ENCODE measurements around the gene ARPIN. TPM values are rescaled to one million over a fixed set of nuclear protein-coding genes. Genes with fewer than 3 reads are reported as not detected.
"Not testable (repeated sequence)": the region's sequence is repeated elsewhere in the genome, so short reads cannot be mapped to it uniquely, and the experiment has no call there.

The ARPIN gene
- total and polyA plus RNA-seq, 5 donors = 10.1 to 16.0 (median 12.9) TPM

DNA sequence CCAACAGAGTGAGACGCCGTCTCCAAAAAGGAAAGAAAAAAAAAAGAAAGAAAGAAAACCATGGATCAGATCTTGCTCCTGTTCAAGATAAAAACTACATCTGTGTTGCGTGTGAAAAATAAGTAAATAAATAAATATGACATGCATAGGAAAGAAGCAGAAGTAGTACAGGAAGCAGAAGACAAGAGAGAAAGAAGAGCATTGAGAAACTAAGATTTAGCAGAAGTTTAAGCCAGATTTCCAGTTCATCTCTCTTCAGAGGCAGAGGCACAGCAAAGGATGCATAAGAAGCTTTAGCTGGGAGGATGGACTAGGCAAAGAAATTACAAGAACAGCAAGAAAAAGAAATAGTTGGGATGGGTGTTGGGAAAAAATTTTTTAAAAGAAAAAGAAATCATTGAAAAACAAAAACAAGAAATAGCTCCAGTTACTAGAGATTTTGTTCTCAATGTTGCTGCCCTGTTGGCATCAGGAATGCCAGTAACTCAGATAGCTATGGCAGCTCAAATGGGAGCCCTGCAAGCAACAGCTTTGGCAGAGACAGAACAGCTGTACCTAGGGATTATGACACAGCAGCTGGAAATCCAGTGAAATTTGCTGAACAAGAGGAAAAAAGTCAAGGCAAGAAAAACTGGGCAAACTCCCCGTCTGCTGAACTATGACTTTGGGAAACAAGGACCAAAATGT is 36.2 kb downstream of the ARPIN start:
- no peaks in the 10 kb centered on the region for H3K27me3 ChIP-seq (ENCODE audit: control insufficient read depth, insufficient read depth)
- ATAC-seq (no peak), DNase-seq (no peak)
- H3K9me3 ChIP-seq (ENCODE audit: control insufficient read depth, low read length) = no peaks in the 10 kb centered on the region
- H3K4me3 ChIP-seq (ENCODE audit: low read length) = no peak overlapping the region
- 81% methylated on average over 4 of the region's 4 CpGs for WGBS
- intact Hi-C loops (cut with DNase I) = loop anchor here in 2 of 4 donors (5.0 kb wide), 1 partner anchor 114 kb away; no protein-coding TSS in a partner anchor
- no peak overlapping the region for H3K27ac ChIP-seq (ENCODE audit: low read length)
- H3K4me1 ChIP-seq (ENCODE audit: control insufficient read depth, insufficient read depth, low read length) = no peaks in the 10 kb centered on the region

DNA sequence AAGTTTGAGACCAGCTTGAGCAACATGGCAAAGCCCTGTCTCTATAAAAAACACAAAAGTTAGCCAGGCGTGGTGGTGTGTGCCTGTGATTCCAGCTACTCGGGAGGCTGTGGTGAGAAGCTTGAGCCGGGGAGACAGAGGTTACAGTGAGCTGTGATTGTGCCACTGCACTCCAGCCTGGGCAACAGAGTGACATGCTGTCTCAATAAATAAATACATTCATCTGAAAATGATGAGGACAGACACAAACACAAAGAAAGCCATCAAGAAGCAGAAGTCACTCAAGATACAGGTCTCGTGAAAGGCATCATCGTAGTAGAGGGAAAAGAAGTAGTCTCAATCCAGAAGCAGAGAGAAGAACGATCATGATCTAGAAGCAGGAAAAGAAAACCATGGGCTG is 37.0 kb downstream of the ARPIN start:
- ATAC-seq = no peak
- no peaks in the 10 kb centered on the region for H3K9me3 ChIP-seq (ENCODE audit: control insufficient read depth, low read length)

DNA sequence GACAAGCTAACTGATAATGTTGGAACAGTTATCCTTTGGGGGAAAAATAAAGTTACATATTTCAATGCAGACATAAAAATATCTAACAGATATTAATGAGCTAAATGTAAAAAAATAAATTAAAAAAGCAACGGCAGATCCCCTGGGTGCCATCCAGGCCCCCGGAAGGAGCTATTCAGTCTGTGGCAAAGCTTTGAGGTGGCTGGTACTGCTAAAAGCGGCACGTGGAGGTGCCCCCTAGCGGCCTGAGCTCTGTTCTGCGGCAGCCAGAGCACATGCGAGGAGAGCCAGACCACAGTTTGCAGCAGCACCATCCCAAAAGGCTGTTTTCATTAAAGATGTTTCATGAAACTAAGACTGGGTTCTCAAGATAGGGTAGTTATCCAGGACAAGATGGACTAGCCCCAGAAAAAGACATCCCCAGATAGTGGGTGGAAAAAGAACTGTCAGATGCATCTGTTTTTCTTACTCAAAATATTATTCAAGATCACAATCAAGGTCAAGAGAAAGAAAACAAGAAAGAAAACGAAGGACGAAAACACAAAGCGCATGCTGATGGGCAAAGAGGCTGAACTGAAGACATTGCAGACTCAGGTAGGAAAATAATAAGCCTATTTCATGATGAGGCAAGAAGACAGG is 37.7 kb downstream of the ARPIN start:
- DNase-seq (peak; percentile 83 to 94 (median 90)), ATAC-seq (peak; percentile 91 to 94)
- Histone ChIP-seq H3K27me3 (ENCODE audit: control insufficient read depth, insufficient read depth) (no peaks in the 10 kb centered on the region), H3K4me3 (ENCODE audit: low read length) (no peak overlapping the region), H3K27ac (ENCODE audit: low read length) (no peak overlapping the region), H3K9me3 (ENCODE audit: control insufficient read depth, low read length) (no peaks in the 10 kb centered on the region), H3K4me1 (ENCODE audit: control insufficient read depth, insufficient read depth, low read length) (no peaks in the 10 kb centered on the region)
- WGBS = 28% methylated on average over 10 of the region's 10 CpGs
- intact Hi-C loops (cut with DNase I) = loop anchor here (2.0 to 5.0 kb wide), 2 partner anchors 113 to 114 kb away; no protein-coding TSS in a partner anchor

More for the DNA sequence above, 37.0 kb downstream of the ARPIN start:
- WGBS = 95% methylated on average over 6 of the region's 6 CpGs
- Histone ChIP-seq H3K27ac (ENCODE audit: low read length) (no peak overlapping the region), H3K4me1 (ENCODE audit: control insufficient read depth, insufficient read depth, low read length) (no peaks in the 10 kb centered on the region), H3K4me3 (ENCODE audit: low read length) (no peak overlapping the region), H3K27me3 (ENCODE audit: control insufficient read depth, insufficient read depth) (no peaks in the 10 kb centered on the region)
- intact Hi-C loops (cut with DNase I) = loop anchor here in 3 of 4 donors (2.0 to 5.0 kb wide), 2 partner anchors 113 to 115 kb away; no protein-coding TSS in a partner anchor
- no peak for DNase-seq

DNA sequence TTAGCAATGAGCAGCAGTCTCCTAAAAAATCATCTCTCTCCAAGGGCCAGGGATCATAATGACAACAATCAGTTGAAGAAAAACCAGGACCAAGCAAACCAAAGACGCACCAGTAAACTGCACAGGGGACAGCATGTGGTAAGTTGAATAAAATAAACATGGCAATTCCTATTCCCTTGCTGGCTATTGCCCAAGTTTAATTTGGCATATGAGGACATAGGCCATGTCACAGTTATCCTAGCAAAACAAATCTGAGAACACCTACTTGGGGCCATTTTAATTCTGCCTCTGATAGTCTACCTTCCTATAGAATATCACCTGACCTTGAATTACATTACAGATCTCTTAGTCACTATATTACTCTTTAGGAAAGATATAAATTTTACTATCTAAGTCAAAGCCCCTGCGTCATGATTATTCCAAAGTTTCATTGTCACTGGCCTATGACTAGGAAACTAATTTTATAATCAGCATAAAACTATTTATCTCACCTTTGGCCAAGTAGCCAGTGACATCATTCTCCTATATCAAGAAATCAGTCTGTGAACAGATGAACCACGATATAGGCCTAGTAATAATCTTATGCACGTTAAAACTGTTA is 42.0 kb downstream of the ARPIN start:
- Histone ChIP-seq H3K27me3 (ENCODE audit: control insufficient read depth, insufficient read depth) (no peaks in the 10 kb centered on the region), H3K4me3 (ENCODE audit: low read length) (no peak overlapping the region), H3K9me3 (ENCODE audit: control insufficient read depth, low read length) (no peaks in the 10 kb centered on the region), H3K4me1 (ENCODE audit: control insufficient read depth, insufficient read depth, low read length) (no peaks in the 10 kb centered on the region), H3K27ac (ENCODE audit: low read length) (no peak overlapping the region)
- intact Hi-C loops (cut with DNase I) = loop anchor here in 1 of 4 donors (5.0 kb wide), 1 partner anchor 108 kb away; no protein-coding TSS in a partner anchor
- no peak for DNase-seq
- no peak for ATAC-seq
- 93% methylated on average over 4 of the region's 4 CpGs for WGBS

DNA sequence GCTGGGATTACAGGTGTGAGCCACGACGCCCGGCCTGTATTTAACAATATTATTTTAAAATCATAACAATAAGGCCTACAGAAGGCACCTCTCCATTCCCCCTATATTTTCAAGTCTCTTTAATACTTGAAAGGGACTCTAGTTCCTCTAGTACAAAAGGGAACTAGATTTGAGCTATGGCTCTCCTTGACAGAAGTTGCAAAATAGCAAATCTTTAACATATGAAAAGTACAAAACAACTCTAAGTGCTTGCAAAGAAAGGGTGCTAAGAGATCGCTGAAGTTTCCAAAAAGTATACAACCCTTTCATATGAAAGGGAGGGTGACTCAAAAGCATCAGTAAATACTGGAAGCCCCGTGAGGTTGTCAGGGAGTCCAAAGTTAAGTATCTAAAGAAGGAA is 42.7 kb downstream of the ARPIN start:
- no peak for ATAC-seq
- Histone ChIP-seq H3K4me1 (ENCODE audit: control insufficient read depth, insufficient read depth, low read length) (no peaks in the 10 kb centered on the region), H3K27me3 (ENCODE audit: control insufficient read depth, insufficient read depth) (no peaks in the 10 kb centered on the region), H3K4me3 (ENCODE audit: low read length) (no peak overlapping the region), H3K27ac (ENCODE audit: low read length) (no peak overlapping the region), H3K9me3 (ENCODE audit: control insufficient read depth, low read length) (no peaks in the 10 kb centered on the region)
- DNase-seq = no peak
- intact Hi-C loops (cut with DNase I) = loop anchor here in 1 of 4 donors (5.0 kb wide), 1 partner anchor 108 kb away; no protein-coding TSS in a partner anchor
- WGBS = 93% methylated on average over 5 of the region's 5 CpGs

DNA sequence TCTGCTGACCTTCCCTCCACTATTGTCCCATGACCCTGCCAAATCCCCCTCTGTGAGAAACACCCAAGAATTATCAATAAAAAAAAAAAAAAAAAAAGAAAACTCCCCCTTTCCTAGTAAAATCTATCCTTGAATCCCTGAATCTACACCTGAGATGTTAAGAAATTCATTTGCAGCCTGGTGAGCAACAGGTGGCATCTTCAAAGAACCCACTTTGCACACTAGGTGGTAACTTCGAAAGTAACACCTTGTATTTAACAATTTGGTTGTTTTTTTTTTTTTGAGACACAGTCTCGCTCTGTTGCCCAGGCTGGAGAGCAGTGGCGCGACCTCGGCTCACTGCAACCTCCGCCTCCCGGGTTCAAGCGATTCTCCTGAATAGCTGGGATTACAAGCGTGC is 43.3 kb downstream of the ARPIN start:
- H3K27ac ChIP-seq (ENCODE audit: low read length); H3K4me1 ChIP-seq (ENCODE audit: control insufficient read depth, insufficient read depth, low read length); H3K9me3 ChIP-seq (ENCODE audit: control insufficient read depth, low read length); H3K4me3 ChIP-seq (ENCODE audit: low read length); H3K27me3 ChIP-seq (ENCODE audit: control insufficient read depth, insufficient read depth); DNase-seq; ATAC-seq; intact Hi-C loops (cut with DNase I): not testable (repeated sequence)
- WGBS = 98% methylated on average over 9 of the region's 9 CpGs

DNA sequence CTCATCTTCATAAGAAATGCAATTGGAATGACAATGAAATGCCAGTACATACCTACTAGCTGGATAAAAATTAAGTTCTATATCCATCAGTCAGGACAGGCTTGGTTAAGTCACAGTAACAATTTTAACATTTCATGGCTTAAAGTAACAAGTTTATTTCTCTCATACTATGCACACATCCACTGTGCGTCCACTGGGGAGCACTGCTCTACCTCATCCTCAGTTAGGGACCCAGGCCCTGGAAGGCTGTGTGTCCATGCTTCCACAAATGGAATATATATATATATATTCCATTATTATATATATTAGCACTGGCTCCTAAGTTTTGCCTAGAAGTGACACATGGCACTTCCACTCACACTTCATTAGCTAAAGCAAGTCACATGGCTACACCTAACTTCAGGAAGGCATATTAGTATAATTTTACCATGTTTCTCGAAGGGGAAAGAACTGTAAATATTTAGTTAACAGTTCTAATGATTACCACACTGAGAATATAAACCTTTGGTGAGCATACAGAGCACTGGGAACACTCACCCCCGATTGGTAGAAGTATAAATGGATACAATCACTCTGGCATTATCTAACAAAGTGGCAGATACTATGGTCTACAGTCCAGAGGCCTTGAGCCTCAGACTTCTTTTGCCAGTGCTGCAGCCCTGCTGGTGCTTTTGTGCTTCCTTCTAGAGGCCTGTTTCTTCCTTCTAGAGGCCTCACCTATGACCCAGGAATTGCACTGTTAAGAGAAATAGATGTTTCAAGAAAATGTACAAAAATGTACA is 47.6 kb downstream of the ARPIN start:
- Histone ChIP-seq H3K27me3 (ENCODE audit: control insufficient read depth, insufficient read depth) (no peaks in the 10 kb centered on the region), H3K4me3 (ENCODE audit: low read length) (no peak overlapping the region), H3K27ac (ENCODE audit: low read length) (no peak overlapping the region), H3K9me3 (ENCODE audit: control insufficient read depth, low read length) (no peaks in the 10 kb centered on the region), H3K4me1 (ENCODE audit: control insufficient read depth, insufficient read depth, low read length) (no peaks in the 10 kb centered on the region)
- WGBS = 78% methylated on average over 3 of the region's 3 CpGs
- no peak for DNase-seq
- no peak for ATAC-seq
- intact Hi-C loops (cut with DNase I) = no loop called here

DNA sequence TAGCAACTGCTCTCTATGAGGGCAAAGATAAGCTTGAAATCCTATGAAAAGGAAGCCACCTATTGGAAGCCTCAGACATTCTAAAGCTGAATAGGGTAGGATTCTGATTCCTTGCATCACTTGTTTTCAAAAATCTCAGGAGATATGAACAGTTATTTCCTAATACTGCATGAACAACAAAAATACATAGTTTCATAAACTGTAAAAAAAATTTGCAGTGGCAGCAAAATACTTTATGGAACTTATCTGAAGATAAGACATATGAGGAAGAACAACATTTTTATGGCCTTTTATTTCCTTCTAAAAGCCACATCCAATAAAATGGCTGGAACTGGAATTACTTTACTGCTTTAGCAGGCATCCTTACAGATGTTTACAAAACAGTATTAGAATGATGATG is 48.8 kb downstream of the ARPIN start:
- no peak for ATAC-seq
- Histone ChIP-seq H3K9me3 (ENCODE audit: control insufficient read depth, low read length) (no peaks in the 10 kb centered on the region), H3K27ac (ENCODE audit: low read length) (no peak overlapping the region)

DNA sequence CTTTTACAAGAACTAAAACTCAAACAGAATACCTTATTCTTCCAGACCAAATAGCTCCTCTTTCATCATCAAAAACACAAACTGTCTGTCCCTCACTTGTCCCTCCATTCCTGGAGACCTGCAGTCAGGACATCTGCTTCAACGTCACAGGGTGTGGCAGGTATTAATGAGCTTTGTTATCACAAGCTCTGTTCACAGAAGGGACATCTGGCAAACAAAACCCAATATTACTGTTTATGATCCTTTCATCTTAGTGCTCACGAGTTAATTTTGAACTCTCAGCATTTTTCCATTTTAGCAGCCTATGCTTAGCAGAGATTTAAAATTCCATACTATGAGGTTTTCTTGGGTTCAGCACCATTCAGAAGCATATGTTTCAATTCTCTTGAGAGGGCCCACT is 51.9 kb downstream of the ARPIN start:
- Histone ChIP-seq H3K27ac (ENCODE audit: low read length) (no peak overlapping the region), H3K4me3 (ENCODE audit: low read length) (no peak overlapping the region), H3K27me3 (ENCODE audit: control insufficient read depth, insufficient read depth) (no peaks in the 10 kb centered on the region), H3K4me1 (ENCODE audit: control insufficient read depth, insufficient read depth, low read length) (no peaks in the 10 kb centered on the region), H3K9me3 (ENCODE audit: control insufficient read depth, low read length) (no peaks in the 10 kb centered on the region)
- no peak for ATAC-seq
- WGBS = 84% methylated on average over 2 of the region's 2 CpGs
- intact Hi-C loops (cut with DNase I) = no loop called here
- no peak for DNase-seq

More for the DNA sequence above, 48.8 kb downstream of the ARPIN start:
- Histone ChIP-seq H3K4me3 (ENCODE audit: low read length) (no peak overlapping the region), H3K27me3 (ENCODE audit: control insufficient read depth, insufficient read depth) (no peaks in the 10 kb centered on the region), H3K4me1 (ENCODE audit: control insufficient read depth, insufficient read depth, low read length) (no peaks in the 10 kb centered on the region)
- DNase-seq = no peak
- intact Hi-C loops (cut with DNase I) = no loop called here

DNA sequence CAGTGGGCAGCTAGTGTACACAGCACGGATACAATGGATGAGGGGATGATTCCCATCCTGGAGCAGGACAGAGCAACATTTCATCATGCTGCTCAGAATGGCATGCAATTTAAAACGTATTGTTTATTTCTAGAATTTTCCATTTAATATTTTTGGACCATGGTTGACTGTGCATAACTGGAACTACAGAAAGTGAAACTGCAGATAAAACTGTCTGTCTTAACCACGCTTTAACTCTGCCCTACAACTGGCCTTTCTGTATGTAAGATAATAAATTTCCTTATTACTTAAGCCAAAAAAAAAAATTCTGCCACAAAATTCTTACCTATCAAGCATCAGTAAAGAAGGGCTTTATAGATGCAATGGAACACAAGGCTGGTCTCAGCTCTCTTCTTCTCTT is 52.3 kb downstream of the ARPIN start:
- intact Hi-C loops (cut with DNase I) = no loop called here
- H3K4me3 ChIP-seq (ENCODE audit: low read length) = no peak overlapping the region
- H3K27ac ChIP-seq (ENCODE audit: low read length) = no peak overlapping the region
- 77% methylated on average over 3 of the region's 3 CpGs for WGBS
- ATAC-seq (no peak), DNase-seq (no peak)
- no peaks in the 10 kb centered on the region for H3K27me3 ChIP-seq (ENCODE audit: control insufficient read depth, insufficient read depth)
- no peaks in the 10 kb centered on the region for H3K4me1 ChIP-seq (ENCODE audit: control insufficient read depth, insufficient read depth, low read length)
- H3K9me3 ChIP-seq (ENCODE audit: control insufficient read depth, low read length) = no peaks in the 10 kb centered on the region
